Measurements from ENCODE around the gene WDR83.
A peak's percentile ranks its signal among the peaks of the same experiment; 100 is the strongest.

Gene WDR83

GRCh38 chr19:12646551-12646950 is 20.1 kb upstream of the WDR83 start:
- Mint-ChIP-seq H3K27ac (peak overlapping the region; percentile 40), H3K36me3 (peaks cover 79% of the 10 kb centered on the region), H3K4me3 (no peak overlapping the region), H3K4me1 (peaks cover 9% of the 10 kb centered on the region), H3K9me3 (no peaks in the 10 kb centered on the region)
- ATAC-seq (no peak), DNase-seq (ENCODE audit: low spot score in 2 of 2) (no peak)

DNA sequence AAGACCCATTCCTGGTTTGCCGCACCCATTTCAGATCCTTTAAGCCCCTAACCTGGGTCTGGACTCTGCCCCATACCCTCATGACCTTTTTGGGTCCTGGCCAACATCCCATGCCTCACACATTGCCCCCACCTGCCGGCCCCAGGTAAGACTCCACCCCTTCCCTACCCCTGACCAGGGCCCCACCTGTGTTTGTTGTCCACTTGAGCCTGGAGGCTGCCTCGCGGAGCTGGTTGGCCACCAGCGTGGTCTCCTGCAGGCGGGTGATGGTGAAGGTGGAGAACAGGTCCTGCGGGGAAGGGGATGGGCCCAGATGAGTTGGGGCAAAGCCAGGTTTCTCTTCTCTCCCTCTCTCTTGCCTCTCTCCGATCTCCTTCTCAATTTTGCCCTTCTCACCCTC is 19.6 kb upstream of the WDR83 start:
- ATAC-seq (no peak), DNase-seq (ENCODE audit: low spot score in 2 of 2) (no peak)
- Mint-ChIP-seq H3K4me1 (peaks cover 9% of the 10 kb centered on the region), H3K36me3 (peaks cover 84% of the 10 kb centered on the region), H3K27ac (peak overlapping the region; percentile 40), H3K9me3 (no peaks in the 10 kb centered on the region), H3K4me3 (no peak overlapping the region)

GRCh38 chr19:12647490-12648071 is 19.0 kb upstream of the WDR83 start:
- ATAC-seq = peak; percentile 74
- peak overlapping the region; percentile 40 for H3K27ac Mint-ChIP-seq
- H3K9me3 Mint-ChIP-seq = no peaks in the 10 kb centered on the region
- H3K4me3 Mint-ChIP-seq = no peak overlapping the region
- H3K4me1 Mint-ChIP-seq = peaks cover 9% of the 10 kb centered on the region
- peak in 1 of 2 donors; percentile 14 for DNase-seq (ENCODE audit: low spot score in 2 of 2)
- H3K36me3 Mint-ChIP-seq = peaks cover 88% of the 10 kb centered on the region

DNA sequence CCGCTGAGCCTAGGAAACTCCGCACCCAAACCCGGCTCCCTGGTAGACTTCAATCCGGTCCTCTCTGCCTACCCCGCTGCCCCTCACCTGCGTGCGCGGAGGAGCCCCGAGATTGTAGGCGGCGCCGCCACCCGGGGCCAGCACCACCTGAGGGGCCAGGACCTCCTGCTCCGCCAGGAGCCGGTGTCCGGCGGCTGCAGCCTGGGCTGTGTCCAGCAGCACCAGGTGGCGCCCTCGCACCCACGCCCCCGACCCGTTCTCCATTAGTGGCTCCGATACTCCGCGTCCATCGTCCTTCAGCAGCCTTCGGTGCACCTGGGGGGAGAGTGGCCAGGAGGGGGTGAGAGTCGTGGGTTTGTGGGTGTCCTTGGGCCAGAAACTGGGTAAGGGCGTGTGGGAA is 18.5 kb upstream of the WDR83 start:
- Mint-ChIP-seq H3K9me3 (no peaks in the 10 kb centered on the region), H3K4me3 (no peak overlapping the region), H3K4me1 (peaks cover 9% of the 10 kb centered on the region), H3K27ac (peak overlapping the region; percentile 34), H3K36me3 (peaks cover 88% of the 10 kb centered on the region)
- ATAC-seq (no peak), DNase-seq (ENCODE audit: low spot score in 2 of 2) (no peak)

DNA sequence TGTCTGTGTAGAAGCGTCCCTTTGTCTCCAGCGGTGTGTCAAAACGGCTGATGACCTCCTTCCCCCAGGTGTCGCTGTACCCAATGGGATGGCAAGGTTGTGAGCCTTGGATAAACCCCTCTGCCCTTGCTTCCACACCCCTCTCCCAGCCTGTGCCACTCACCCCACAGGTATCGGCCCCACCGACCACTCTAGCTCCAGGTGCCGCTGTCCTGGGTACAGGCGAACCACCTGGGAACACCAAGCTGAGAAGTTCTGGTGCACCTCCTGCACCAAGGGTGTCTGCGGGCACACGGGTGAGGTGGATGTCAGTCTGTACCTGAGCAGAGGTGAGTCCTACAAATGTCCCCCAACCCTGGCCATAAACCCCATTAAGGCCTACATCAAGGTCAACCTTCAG is 16.7 kb upstream of the WDR83 start:
- Mint-ChIP-seq H3K9me3 (no peaks in the 10 kb centered on the region), H3K4me1 (peaks cover 9% of the 10 kb centered on the region), H3K36me3 (peaks cover 93% of the 10 kb centered on the region), H3K27ac (peak overlapping the region; percentile 48), H3K4me3 (no peak overlapping the region)
- DNase-seq (ENCODE audit: low spot score in 2 of 2) = no peak
- no peak for ATAC-seq

DNA sequence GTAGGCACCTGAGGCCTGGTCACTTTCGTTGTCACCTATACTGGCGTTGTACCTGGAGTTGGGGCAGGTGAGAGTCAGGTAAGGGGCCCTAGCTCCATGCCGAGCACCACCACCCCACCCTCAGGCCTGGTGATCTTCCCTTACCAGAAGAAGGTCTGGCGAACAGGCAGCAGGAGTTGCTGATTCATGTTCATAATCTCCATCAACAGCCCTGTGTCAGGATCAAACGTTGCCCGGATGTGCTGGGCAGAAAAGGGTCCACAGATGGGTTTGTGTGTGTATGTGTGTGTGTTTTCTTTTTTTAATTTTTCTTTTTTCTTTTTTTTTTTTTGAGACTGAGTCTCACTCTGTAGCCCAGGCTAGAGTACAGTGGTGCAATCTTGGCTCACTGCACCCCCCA is 14.4 kb upstream of the WDR83 start:
- no peak for DNase-seq (ENCODE audit: low spot score in 2 of 2)
- Mint-ChIP-seq H3K4me3 (no peak overlapping the region), H3K4me1 (peaks cover 14% of the 10 kb centered on the region), H3K27ac (no peak overlapping the region), H3K9me3 (no peaks in the 10 kb centered on the region), H3K36me3 (peaks cover 95% of the 10 kb centered on the region)
- no peak for ATAC-seq

GRCh38 chr19:12655546-12655945 is 11.1 kb upstream of the WDR83 start:
- peaks cover 100% of the 10 kb centered on the region for H3K36me3 Mint-ChIP-seq
- no peak for DNase-seq (ENCODE audit: low spot score in 2 of 2)
- H3K27ac Mint-ChIP-seq = peak overlapping the region; percentile 9
- no peak overlapping the region for H3K4me3 Mint-ChIP-seq
- no peak for ATAC-seq
- H3K4me1 Mint-ChIP-seq = peaks cover 9% of the 10 kb centered on the region
- H3K9me3 Mint-ChIP-seq = no peaks in the 10 kb centered on the region

GRCh38 chr19:12656899-12657571 is 9.6 kb upstream of the WDR83 start:
- Mint-ChIP-seq H3K36me3 (peaks cover 100% of the 10 kb centered on the region), H3K4me1 (peaks cover 9% of the 10 kb centered on the region), H3K27ac (no peak overlapping the region), H3K9me3 (no peaks in the 10 kb centered on the region), H3K4me3 (no peak overlapping the region)
- no peak for DNase-seq (ENCODE audit: low spot score in 2 of 2)
- ATAC-seq = peak; percentile 39

GRCh38 chr19:12657966-12658365 is 8.6 kb upstream of the WDR83 start:
- DNase-seq (ENCODE audit: low spot score in 2 of 2) = no peak
- no peak overlapping the region for H3K27ac Mint-ChIP-seq
- peaks cover 100% of the 10 kb centered on the region for H3K36me3 Mint-ChIP-seq
- no peaks in the 10 kb centered on the region for H3K9me3 Mint-ChIP-seq
- H3K4me3 Mint-ChIP-seq = no peak overlapping the region
- peaks cover 9% of the 10 kb centered on the region for H3K4me1 Mint-ChIP-seq
- ATAC-seq = no peak

DNA sequence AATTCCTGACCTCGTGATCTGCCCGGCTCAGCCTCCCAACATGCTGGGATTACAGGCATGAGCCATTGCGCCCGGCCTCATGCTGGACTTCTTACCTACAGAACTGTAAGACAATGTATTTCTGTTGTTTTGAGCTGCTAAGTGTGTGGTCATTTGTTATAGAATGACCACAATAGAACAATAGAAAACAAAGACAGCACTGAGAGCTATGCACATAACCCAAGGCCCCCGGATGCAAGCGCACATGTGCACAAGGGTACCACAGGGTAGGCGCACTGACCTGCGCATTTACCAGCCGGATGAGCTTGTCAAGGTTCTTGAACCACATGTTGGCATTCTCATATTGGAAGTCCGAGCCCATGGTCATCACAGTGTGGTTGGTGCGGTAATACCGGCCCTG is 5.6 kb upstream of the WDR83 start:
- ATAC-seq = no peak
- peaks cover 98% of the 10 kb centered on the region for H3K36me3 Mint-ChIP-seq
- no peak overlapping the region for H3K27ac Mint-ChIP-seq

DNA sequence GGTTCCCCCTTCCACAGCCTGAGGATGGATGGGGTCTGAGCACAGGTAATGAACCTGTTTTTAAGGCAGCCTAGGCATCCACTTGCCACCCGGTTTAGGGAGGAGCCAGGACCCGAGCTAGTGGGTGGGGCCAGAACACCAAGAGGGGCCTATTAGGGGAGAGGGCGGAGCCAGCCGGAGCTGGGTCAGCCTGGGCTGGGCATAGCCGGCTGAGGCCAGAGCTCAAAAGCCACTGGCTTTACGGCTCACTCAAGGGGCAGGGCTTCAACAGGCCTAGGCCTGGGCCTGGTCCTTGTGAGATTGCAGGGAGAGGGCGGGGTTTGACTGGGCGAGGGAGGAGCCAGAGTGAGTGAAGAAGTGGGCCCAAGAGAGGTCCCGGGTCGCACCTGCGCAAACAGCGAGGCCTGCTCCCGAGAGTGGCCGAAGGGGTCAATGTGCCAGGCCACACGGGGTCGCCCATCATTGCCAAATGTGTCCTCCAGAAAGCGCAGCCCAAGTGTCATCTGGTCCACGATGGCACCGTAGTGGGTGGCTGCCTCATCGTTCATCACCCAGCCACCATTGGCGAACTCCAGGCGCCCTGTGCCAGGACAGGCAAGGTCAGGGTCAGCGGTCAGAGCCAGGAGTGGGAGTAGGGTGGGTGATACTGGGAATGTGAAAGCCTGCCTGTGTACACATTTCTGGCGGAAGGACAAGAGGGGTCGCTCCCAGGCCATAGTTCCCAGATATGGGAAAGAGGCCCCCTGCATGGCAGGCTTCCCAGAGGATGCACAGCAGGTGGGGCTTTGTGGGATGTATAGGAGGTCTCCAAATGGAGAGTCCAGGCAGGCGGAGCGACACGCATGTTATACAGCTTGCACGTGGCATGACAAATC is 2.0 kb upstream of the WDR83 start:
- ATAC-seq (no peak), DNase-seq (ENCODE audit: low spot score in 2 of 2) (no peak)
- peaks cover 88% of the 10 kb centered on the region for H3K36me3 Mint-ChIP-seq
- H3K9me3 Mint-ChIP-seq = no peaks in the 10 kb centered on the region
- H3K4me1 Mint-ChIP-seq = peaks cover 54% of the 10 kb centered on the region
- peak overlapping the region; percentile 97 for H3K4me3 Mint-ChIP-seq
- peak overlapping the region; percentile 95 for H3K27ac Mint-ChIP-seq

More for the DNA sequence above, 5.6 kb upstream of the WDR83 start:
- DNase-seq (ENCODE audit: low spot score in 2 of 2) = no peak
- no peak overlapping the region for H3K4me3 Mint-ChIP-seq
- H3K9me3 Mint-ChIP-seq = no peaks in the 10 kb centered on the region
- H3K4me1 Mint-ChIP-seq = peaks cover 20% of the 10 kb centered on the region

- Mint-ChIP-seq H3K36me3 (peaks cover 86% of the 10 kb centered on the region), H3K9me3 (no peaks in the 10 kb centered on the region), H3K4me3 (peak overlapping the region; percentile 97), H3K27ac (peak overlapping the region; percentile 95), H3K4me1 (peaks cover 59% of the 10 kb centered on the region)
- ATAC-seq (peak; percentile 31), DNase-seq (ENCODE audit: low spot score in 2 of 2) (no peak)
Observed at GRCh38 chr19:12665281-12665573, 1.4 kb upstream of the WDR83 start.

GRCh38 chr19:12665671-12666264 is 839 bp upstream of the WDR83 start:
- Mint-ChIP-seq H3K36me3 (peaks cover 86% of the 10 kb centered on the region), H3K9me3 (no peaks in the 10 kb centered on the region), H3K4me1 (peaks cover 64% of the 10 kb centered on the region), H3K4me3 (peak overlapping the region; percentile 97), H3K27ac (peak overlapping the region; percentile 95)
- DNase-seq (ENCODE audit: low spot score in 2 of 2) (peak in 1 of 2 donors; percentile 31), ATAC-seq (peak; percentile 29)

DNA sequence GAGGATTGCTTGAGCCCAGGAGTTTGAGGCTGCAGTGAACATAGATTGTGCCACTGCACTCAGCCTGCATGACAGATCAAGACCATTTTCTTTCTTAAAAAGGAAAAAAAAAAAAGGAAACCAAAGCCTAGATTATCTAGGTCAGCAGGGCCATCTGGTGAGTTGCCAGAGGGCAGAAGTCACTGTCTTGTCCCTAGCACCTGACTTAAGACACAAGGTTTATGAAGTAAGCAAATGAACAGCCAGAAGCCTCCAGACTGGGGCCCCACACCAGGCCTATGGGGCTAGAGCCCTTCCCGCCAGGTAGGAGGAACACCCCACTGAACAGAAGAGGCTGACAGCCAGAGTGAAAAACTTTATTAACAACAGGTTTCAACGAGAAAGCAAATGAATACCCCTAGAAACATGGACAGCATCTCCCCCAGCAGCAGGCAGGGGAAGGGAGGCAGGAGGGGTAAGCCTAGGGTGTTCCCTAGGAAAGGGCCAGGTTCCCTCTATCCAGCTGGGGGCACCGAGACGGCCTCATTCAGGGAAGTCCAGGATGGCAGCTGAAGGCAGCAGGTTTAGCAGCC is 1.2 kb downstream of the WDR83 start:
- DNase-seq (ENCODE audit: low spot score in 2 of 2) = no peak
- Mint-ChIP-seq H3K36me3 (peaks cover 86% of the 10 kb centered on the region), H3K4me3 (peak overlapping the region; percentile 97), H3K27ac (no peak overlapping the region), H3K9me3 (no peaks in the 10 kb centered on the region), H3K4me1 (peaks cover 75% of the 10 kb centered on the region)
- no peak for ATAC-seq

DNA sequence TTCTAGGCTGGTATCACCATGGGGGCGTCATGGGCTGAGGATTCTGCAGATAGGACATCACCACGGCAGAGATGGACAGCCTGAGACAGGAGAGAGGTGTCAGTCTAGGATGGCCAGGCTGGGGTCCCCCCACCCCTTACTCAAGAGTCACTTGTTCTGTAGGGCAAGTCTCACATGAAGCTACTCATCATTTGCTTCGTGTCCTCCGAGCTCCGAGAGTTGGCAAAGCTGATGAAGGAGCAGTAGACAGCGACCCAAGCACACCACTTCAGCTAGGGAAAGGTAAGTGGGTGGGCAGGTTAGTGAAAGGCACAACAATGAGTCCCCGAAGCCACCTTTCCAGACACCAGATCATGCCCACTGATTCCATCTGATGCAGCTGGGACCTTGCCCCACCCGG is 1.7 kb downstream of the WDR83 start:
- peaks cover 75% of the 10 kb centered on the region for H3K4me1 Mint-ChIP-seq
- H3K9me3 Mint-ChIP-seq = no peaks in the 10 kb centered on the region
- H3K27ac Mint-ChIP-seq = peak overlapping the region; percentile 99
- peaks cover 86% of the 10 kb centered on the region for H3K36me3 Mint-ChIP-seq
- H3K4me3 Mint-ChIP-seq = peak overlapping the region; percentile 97
- DNase-seq (ENCODE audit: low spot score in 2 of 2) (no peak), ATAC-seq (no peak)
